SK-N-SH treated with all-trans-retinoic acid at 6 μM for 48 hours (cell line): ENCODE data around the gene C5AR2.
"Not testable (repeated sequence)": the region's sequence is repeated elsewhere in the genome, so short reads cannot be mapped to it uniquely, and the experiment has no call there.

Source experiments
- ATAC-seq: fragments of 200-7000 bp; cut with Tn5 transposase; 3 replicates; pipeline ENCODE4 v1.9.1; 2020; ENCODE audit warnings: mild to moderate bottlenecking, moderate library complexity
- ARNTL ChIP-seq: fragments of 450-650 bp; formaldehyde crosslinking; IDR thresholded peaks from 2 replicates; pipeline ENCODE4 v1.5.0; 2020; ENCODE audit warnings: low read depth, mild to moderate bottlenecking, moderate library complexity, borderline replicate concordance
- BACH2 ChIP-seq: fragments of 250-450 bp; sonication (Bioruptor Pico); IDR thresholded peaks from 2 replicates; pipeline ENCODE4 v1.9.0; 2021; ENCODE audit warnings: mild to moderate bottlenecking, borderline replicate concordance
- CREB5 ChIP-seq: fragments of 250-450 bp; sonication (Bioruptor Pico); IDR thresholded peaks from 2 replicates; pipeline ENCODE4 v1.5.1; 2020; ENCODE audit warnings: low read depth, mild to moderate bottlenecking, moderate library complexity
- CSDC2 ChIP-seq: fragments of 250-450 bp; sonication (Bioruptor Pico); IDR thresholded peaks from 2 replicates; pipeline ENCODE4 v1.5.0; 2020; ENCODE audit warnings: mild to moderate bottlenecking, moderate library complexity
- CSRNP3 ChIP-seq: fragments of 250-450 bp; sonication (Bioruptor Pico); IDR thresholded peaks from 2 replicates; pipeline ENCODE4 v1.5.1; 2021; ENCODE audit warnings: mild to moderate bottlenecking, moderate library complexity
- ESRRG ChIP-seq: fragments of 250-450 bp; sonication (Bioruptor Pico); IDR thresholded peaks from 2 replicates; pipeline ENCODE4 v1.6.1; 2021; ENCODE audit warnings: mild to moderate bottlenecking
- GLIS3 ChIP-seq: fragments of 250-450 bp; sonication (Bioruptor Pico); IDR thresholded peaks from 2 replicates; pipeline ENCODE4 v1.5.0; 2020; ENCODE audit warnings: mild to moderate bottlenecking, moderate library complexity
- OSR1 ChIP-seq: fragments of 250-450 bp; sonication (Bioruptor Pico); IDR thresholded peaks from 2 replicates; pipeline ENCODE4 v1.8.0; 2022; ENCODE audit warnings: moderate library complexity, mild to moderate bottlenecking, inconsistent platforms
- PPARA ChIP-seq: fragments of 250-450 bp; sonication (Bioruptor Pico); IDR thresholded peaks from 2 replicates; pipeline ENCODE4 v1.5.0; 2020; ENCODE audit warnings: mild to moderate bottlenecking, borderline replicate concordance
- RARB ChIP-seq: fragments of 250-450 bp; sonication (Bioruptor Pico); IDR thresholded peaks from 2 replicates; pipeline ENCODE4 v1.8.0; 2021; ENCODE audit warnings: mild to moderate bottlenecking, moderate library complexity
- SNAI2 ChIP-seq: fragments of 250-450 bp; sonication (Bioruptor Pico); IDR thresholded peaks from 2 replicates; pipeline ENCODE4 v1.5.0; 2020; ENCODE audit warnings: mild to moderate bottlenecking, moderate library complexity
- TOX ChIP-seq: fragments of 250-450 bp; sonication (Bioruptor Pico); IDR thresholded peaks from 2 replicates; pipeline ENCODE4 v1.8.0; 2021; ENCODE audit warnings: mild to moderate bottlenecking, moderate library complexity, borderline replicate concordance
- TSHZ2 ChIP-seq: fragments of 250-450 bp; sonication (Bioruptor Pico); IDR thresholded peaks from 2 replicates; pipeline ENCODE4 v1.5.0; 2020; ENCODE audit warnings: mild to moderate bottlenecking, moderate library complexity
- ZC3H10 ChIP-seq: fragments of 250-450 bp; sonication (Bioruptor Pico); IDR thresholded peaks from 2 replicates; pipeline ENCODE4 v1.5.1; 2021; ENCODE audit warnings: mild to moderate bottlenecking, moderate library complexity
- ZFP3 ChIP-seq: fragments of 250-450 bp; sonication (Bioruptor Pico); IDR thresholded peaks from 2 replicates; pipeline ENCODE4 v1.5.0; 2020; ENCODE audit warnings: mild to moderate bottlenecking, moderate library complexity
- ZFP30 ChIP-seq: fragments of 450-650 bp; formaldehyde crosslinking; IDR thresholded peaks from 2 replicates; pipeline ENCODE4 v1.5.0; 2022; ENCODE audit warnings: mild to moderate bottlenecking, moderate library complexity
- ZNF565 ChIP-seq: fragments of 450-650 bp; formaldehyde crosslinking; conservative IDR thresholded peaks from 2 replicates; pipeline ENCODE4 v1.5.0; 2020; ENCODE audit warnings: low read depth, mild to moderate bottlenecking, moderate library complexity
- ZNF70 ChIP-seq: fragments of 450-650 bp; formaldehyde crosslinking; IDR thresholded peaks from 2 replicates; pipeline ENCODE4 v1.5.0; 2020; ENCODE audit warnings: mild to moderate bottlenecking, moderate library complexity
- ZNF8 ChIP-seq: fragments of 450-650 bp; formaldehyde crosslinking; IDR thresholded peaks from 2 replicates; pipeline ENCODE4 v1.5.0; 2020; ENCODE audit warnings: mild to moderate bottlenecking, moderate library complexity
- TF ChIP-seq, protein P1 (sequence below): fragments of 250-450 bp; sonication (Bioruptor Pico); IDR thresholded peaks from 2 replicates; pipeline ENCODE4 v1.8.0; 2020; ENCODE audit warnings: mild to moderate bottlenecking, moderate library complexity, borderline replicate concordance

C5AR2 gene

DNA sequence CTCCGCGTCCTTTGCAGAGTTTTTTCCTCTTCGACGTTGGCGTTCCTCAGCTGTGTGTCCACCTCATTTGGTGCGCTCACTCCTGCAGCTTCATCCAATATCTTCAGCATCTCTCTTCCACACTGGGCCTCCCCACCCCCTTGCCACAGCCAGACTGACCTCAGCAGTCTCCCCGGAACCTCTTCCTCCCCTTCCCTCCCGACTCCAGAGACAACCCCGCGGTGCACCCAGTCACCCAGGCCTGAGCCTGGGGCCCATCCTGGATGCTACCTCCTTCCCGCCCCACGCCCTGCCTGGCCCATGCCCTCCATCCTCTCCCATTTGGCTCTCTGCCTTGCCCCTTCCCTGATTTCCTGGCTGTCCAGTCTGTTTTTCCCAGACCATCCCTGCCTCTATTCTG, 8.1 kb upstream of the C5AR2 start:
- TF ChIP-seq SNAI2 (no peak), ZC3H10 (CRISPR knock-in tag) (no peak), ZNF70 (no peak), RARB (CRISPR knock-in tag) (no peak), OSR1 (CRISPR knock-in tag) (no peak)

DNA sequence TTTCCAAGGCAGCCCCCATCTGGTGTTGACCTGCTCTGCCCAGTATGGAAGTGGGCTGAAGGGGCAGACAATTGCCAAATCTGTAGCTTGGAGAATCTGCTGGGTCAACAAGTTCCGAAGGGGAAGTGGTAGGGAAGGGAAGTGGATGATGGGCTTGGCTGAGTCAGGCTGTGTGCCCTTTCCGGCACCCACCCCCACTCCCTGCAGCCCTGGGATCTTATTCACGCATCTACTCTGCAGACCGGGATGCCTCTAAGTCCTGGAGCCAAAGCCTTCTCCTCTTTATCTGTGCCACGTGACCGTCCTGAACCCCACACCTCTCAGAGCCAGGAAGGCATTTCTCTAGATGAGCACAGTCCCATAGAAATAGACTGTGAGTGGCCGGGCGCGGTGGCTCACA, 7.5 kb upstream of the C5AR2 start:
- ATAC-seq: no peak
- no peak for TF ChIP-seq RARB (CRISPR knock-in tag)
- no peak for TF ChIP-seq ZNF8 (CRISPR knock-in tag)
- no peak for TF ChIP-seq ZFP30 (CRISPR knock-in tag)
- TF ChIP-seq, protein P1, sequence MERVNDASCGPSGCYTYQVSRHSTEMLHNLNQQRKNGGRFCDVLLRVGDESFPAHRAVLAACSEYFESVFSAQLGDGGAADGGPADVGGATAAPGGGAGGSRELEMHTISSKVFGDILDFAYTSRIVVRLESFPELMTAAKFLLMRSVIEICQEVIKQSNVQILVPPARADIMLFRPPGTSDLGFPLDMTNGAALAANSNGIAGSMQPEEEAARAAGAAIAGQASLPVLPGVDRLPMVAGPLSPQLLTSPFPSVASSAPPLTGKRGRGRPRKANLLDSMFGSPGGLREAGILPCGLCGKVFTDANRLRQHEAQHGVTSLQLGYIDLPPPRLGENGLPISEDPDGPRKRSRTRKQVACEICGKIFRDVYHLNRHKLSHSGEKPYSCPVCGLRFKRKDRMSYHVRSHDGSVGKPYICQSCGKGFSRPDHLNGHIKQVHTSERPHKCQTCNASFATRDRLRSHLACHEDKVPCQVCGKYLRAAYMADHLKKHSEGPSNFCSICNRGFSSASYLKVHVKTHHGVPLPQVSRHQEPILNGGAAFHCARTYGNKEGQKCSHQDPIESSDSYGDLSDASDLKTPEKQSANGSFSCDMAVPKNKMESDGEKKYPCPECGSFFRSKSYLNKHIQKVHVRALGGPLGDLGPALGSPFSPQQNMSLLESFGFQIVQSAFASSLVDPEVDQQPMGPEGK: no peak
- TF ChIP-seq ARNTL (CRISPR knock-in tag): no peak
- no peak for TF ChIP-seq CREB5 (CRISPR knock-in tag)
- TF ChIP-seq ZC3H10 (CRISPR knock-in tag): no peak
- no peak for TF ChIP-seq ESRRG (CRISPR knock-in tag)
- no peak for TF ChIP-seq GLIS3 (CRISPR knock-in tag)
- TF ChIP-seq PPARA (CRISPR knock-in tag): no peak
- TF ChIP-seq, all 23 proteins: peak for 0

More for the DNA sequence above, 8.1 kb upstream of the C5AR2 start:
- ATAC-seq: no peak

GRCh38 chr19:47330466-47330869, 1.5 kb upstream of the C5AR2 start:
- TF ChIP-seq ZNF565 (CRISPR knock-in tag) (no peak), CSRNP3 (no peak), PPARA (CRISPR knock-in tag) (no peak), ZFP3 (CRISPR knock-in tag) (no peak), ZC3H10 (CRISPR knock-in tag) (no peak), ZNF8 (CRISPR knock-in tag) (no peak), ARNTL (CRISPR knock-in tag) (no peak), ESRRG (CRISPR knock-in tag) (no peak), CREB5 (CRISPR knock-in tag) (no peak), CSDC2 (CRISPR knock-in tag) (no peak), BACH2 (CRISPR knock-in tag) (no peak), TSHZ2 (CRISPR knock-in tag) (no peak), ZNF70 (no peak)
- TF ChIP-seq, all 23 proteins: peak for 0
- no peak for ATAC-seq

- no peak for TF ChIP-seq CSDC2 (CRISPR knock-in tag)
- TF ChIP-seq TOX (CRISPR knock-in tag): no peak
- ATAC-seq: no peak
Measured at GRCh38 chr19:47331490-47331889, 485 bp upstream of the C5AR2 start.

DNA sequence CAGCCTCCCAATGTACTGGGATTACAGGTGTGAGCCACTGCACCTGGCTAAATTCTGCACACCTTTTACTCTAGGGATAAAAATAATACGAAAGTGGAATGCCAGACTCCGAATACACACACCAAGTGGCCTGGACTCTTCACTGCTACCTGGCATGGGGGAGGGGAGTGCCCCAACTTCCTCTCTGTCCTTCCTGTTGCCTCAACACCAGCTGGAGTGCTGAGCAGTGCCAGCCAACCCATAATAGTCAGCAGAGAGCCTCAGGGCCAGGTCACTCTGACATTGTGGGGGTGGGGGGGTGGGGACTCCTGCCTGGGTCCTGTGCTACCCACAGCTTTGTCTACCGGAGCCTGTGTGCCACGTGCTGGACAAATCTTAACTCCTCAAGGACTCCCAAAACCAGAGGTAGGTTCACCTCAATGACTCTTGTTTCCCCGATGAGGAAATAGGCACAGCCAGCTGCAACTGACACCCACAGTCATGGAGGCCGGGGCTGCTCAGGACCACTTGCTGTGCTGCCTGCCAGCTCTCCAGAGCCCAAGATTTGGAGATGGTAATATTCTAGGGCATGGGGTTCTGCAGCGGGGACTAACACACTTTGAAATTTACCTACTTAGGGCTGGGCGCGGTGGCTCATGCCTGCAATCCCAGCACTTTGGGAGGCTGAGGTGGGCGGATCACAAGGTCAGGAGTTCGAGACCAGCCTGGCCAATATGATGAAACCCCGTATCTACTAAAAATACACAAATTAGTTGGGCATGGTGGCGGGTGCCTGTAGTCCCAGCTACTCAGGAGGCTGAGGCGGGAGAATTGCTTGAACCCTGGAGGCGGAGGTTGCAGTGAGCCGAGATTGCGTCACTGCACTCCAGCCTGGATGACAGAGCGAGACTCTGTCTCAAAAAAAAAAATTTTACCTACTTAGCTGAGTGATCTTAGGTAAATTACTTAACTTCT, 5.1 kb downstream of the C5AR2 start:
- ATAC-seq: not testable (repeated sequence)
